ENCODE results near the gene WDPCP. TPM values are rescaled to one million over a fixed set of nuclear protein-coding genes. Genes with fewer than 3 reads are reported as not detected.
"Not testable (repeated sequence)": the region's sequence is repeated elsewhere in the genome, so short reads cannot be mapped to it uniquely, and the experiment has no call there.

WDPCP gene
- total RNA-seq, 1 donor from 2014 or later = 11.8 TPM

DNA sequence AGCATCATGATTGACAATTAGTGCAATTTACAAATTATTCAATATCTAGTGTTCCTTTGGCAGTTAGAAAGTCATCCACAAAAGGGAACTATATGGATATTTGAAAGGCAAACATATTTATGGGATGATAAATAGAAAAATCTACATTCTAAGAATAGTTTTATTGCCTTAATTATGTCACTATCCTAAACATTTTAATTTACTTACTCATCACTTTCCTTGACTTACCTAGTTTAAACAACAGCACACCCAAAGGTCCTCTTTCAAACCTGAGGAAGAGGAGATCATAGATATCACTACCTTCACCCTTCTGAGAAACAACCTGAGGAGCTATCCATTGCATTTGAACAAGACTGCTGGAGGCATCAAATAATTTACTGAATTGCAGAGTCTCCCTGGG is 184.5 kb downstream of the WDPCP start:
- Mint-ChIP-seq H3K9me3 (no peaks in the 10 kb centered on the region), H3K27ac (no peak overlapping the region), H3K27me3 (no peaks in the 10 kb centered on the region), H3K4me1 (ENCODE audit: unreplicated experiment) (no peaks in the 10 kb centered on the region), H3K4me3 (no peak overlapping the region), H3K36me3 (peaks cover 3% of the 10 kb centered on the region)
- TF ChIP-seq, protein P1, sequence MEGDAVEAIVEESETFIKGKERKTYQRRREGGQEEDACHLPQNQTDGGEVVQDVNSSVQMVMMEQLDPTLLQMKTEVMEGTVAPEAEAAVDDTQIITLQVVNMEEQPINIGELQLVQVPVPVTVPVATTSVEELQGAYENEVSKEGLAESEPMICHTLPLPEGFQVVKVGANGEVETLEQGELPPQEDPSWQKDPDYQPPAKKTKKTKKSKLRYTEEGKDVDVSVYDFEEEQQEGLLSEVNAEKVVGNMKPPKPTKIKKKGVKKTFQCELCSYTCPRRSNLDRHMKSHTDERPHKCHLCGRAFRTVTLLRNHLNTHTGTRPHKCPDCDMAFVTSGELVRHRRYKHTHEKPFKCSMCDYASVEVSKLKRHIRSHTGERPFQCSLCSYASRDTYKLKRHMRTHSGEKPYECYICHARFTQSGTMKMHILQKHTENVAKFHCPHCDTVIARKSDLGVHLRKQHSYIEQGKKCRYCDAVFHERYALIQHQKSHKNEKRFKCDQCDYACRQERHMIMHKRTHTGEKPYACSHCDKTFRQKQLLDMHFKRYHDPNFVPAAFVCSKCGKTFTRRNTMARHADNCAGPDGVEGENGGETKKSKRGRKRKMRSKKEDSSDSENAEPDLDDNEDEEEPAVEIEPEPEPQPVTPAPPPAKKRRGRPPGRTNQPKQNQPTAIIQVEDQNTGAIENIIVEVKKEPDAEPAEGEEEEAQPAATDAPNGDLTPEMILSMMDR (conservative IDR thresholded peaks at IDR 0.05) = no peak
- DNase-seq (ENCODE audit: extremely low spot score, unreplicated experiment) = no peak

DNA sequence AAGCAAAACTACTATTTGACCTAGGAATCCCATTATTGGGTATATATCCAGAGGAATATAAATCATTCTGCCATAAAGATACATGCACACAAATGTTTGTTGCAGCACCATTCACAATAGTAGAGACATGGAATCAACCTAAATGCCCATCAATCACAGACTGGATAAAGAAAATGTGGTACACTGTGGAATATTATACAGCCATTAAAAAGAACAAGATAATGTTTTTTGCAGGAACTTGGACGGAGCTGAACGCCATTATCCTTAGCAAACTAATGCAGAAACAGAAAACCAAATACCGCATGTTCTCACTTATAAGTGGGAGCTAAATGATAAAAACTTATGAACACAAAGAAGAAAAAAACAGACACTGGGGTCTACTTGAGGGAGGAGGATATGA is 185.4 kb downstream of the WDPCP start:
- not testable (repeated sequence) for H3K27me3 Mint-ChIP-seq; H3K4me1 Mint-ChIP-seq (ENCODE audit: unreplicated experiment); DNase-seq (ENCODE audit: extremely low spot score, unreplicated experiment); H3K27ac Mint-ChIP-seq; H3K4me3 Mint-ChIP-seq; H3K9me3 Mint-ChIP-seq; H3K36me3 Mint-ChIP-seq

DNA sequence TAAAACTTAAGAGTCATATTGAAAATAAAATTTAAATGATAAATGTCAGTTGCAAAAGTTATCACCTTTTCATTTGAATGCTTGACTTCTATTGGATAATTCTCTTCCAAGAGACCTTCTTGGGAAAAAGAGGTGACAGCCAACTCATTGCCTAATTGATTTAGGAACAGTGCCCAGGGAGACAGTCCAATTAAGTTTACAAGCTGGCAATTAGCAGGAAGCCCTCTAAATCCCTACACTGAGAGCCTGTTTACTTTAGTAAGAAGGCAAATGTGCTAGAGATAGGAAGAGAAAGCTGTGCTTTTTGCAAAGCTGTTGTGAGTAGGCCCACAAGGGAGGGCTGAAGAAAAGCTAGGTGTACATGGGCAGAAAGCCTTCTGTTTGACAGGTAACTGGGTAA is 189.1 kb downstream of the WDPCP start:
- Mint-ChIP-seq H3K4me3 (no peak overlapping the region), H3K4me1 (ENCODE audit: unreplicated experiment) (no peaks in the 10 kb centered on the region), H3K36me3 (peaks cover 3% of the 10 kb centered on the region), H3K27me3 (no peaks in the 10 kb centered on the region), H3K9me3 (no peaks in the 10 kb centered on the region), H3K27ac (no peak overlapping the region)
- TF ChIP-seq, protein P1 (conservative IDR thresholded peaks at IDR 0.05) = no peak
- DNase-seq (ENCODE audit: extremely low spot score, unreplicated experiment) = no peak

DNA sequence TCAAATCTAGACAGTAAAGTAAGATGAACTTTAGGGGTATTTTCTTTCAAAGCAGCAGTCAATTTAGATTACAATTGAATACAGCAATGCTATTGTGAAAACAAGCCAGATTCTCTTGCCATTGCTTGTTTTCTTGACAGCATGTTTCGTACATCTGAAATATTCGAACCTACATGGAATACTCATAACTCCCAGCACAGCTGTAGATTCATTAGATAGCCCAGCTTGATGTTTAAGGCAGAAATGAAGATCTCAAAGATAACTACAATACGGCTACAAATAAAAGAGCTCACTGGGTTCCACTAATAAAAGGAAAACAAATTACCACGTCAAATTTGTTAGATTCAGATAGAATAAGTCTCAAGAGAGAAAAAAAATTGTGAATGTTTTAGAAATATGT is 208.8 kb downstream of the WDPCP start:
- H3K9me3 Mint-ChIP-seq = no peaks in the 10 kb centered on the region
- TF ChIP-seq, protein P1 (conservative IDR thresholded peaks at IDR 0.05) = no peak
- H3K4me1 Mint-ChIP-seq (ENCODE audit: unreplicated experiment) = peaks cover 8% of the 10 kb centered on the region
- no peak for DNase-seq (ENCODE audit: extremely low spot score, unreplicated experiment)
- no peak overlapping the region for H3K4me3 Mint-ChIP-seq
- no peaks in the 10 kb centered on the region for H3K27me3 Mint-ChIP-seq
- no peak overlapping the region for H3K27ac Mint-ChIP-seq
- H3K36me3 Mint-ChIP-seq = no peaks in the 10 kb centered on the region

DNA sequence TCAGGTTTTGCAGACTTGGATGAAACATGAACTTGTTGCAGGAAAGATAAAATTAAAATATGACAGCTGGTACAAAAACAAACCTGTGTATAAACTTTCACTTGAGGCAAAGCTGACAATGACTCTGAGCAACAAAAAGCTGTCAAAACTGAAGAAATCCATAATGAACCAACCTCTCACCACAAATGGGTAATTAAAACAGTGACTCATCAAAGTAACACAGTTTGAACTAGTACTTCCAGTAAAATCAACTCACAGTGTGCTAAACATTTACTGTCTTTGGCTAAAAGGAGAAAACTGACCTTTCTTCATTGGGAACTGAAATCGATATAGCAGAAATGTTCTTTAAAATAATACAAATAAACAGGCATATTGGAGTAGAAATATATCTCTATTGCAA is 209.7 kb downstream of the WDPCP start:
- TF ChIP-seq, protein P1 (conservative IDR thresholded peaks at IDR 0.05) = no peak
- Mint-ChIP-seq H3K36me3 (no peaks in the 10 kb centered on the region), H3K9me3 (no peaks in the 10 kb centered on the region), H3K4me1 (ENCODE audit: unreplicated experiment) (peaks cover 8% of the 10 kb centered on the region), H3K27me3 (no peaks in the 10 kb centered on the region), H3K27ac (no peak overlapping the region), H3K4me3 (no peak overlapping the region)
- DNase-seq (ENCODE audit: extremely low spot score, unreplicated experiment) = no peak

DNA sequence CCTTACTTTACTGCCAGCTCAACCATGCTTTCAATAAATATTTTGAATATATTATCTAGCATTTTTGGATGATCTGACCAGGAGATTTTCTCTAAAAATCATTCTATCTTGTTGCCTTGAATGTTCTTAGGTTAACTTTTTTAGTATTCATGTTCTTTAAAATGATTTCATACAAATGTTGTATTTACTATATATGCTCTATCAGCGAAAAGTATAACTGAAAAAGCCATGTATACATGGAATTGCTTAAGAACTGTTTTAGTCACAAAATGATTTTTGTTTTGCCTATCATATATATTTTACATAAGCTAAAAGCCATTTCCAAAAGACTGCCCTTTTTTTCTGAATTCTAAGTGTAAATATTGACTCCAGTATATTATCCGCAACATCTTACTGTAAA is 213.9 kb downstream of the WDPCP start:
- Mint-ChIP-seq H3K27me3 (no peaks in the 10 kb centered on the region), H3K4me1 (ENCODE audit: unreplicated experiment) (peaks cover 8% of the 10 kb centered on the region), H3K27ac (no peak overlapping the region), H3K36me3 (peaks cover 6% of the 10 kb centered on the region), H3K4me3 (no peak overlapping the region), H3K9me3 (no peaks in the 10 kb centered on the region)
- TF ChIP-seq, protein P1 (conservative IDR thresholded peaks at IDR 0.05) = no peak
- no peak for DNase-seq (ENCODE audit: extremely low spot score, unreplicated experiment)
